NCI-H1436 (cell line): Measurements from ENCODE around the gene APC2.
"Not testable (repeated sequence)": the region's sequence is repeated elsewhere in the genome, so short reads cannot be mapped to it uniquely, and the experiment has no call there.

ENCODE experiments used
- DNase-seq: peaks from one replicate; lab custom pipeline; 2025; lab: John Stamatoyannopoulos, UW

Gene APC2

GRCh38 chr19:1428738-1429391 lies 21.1 kb upstream of the APC2 start:
- DNase-seq = no peak

- no peak for DNase-seq
These were observed 20.2 kb upstream of the APC2 start for GRCh38 chr19:1429750-1430149.

GRCh38 chr19:1430246-1430645 lies 19.7 kb upstream of the APC2 start:
- DNase-seq = no peak

- no peak for DNase-seq
These were observed 18.0 kb upstream of the APC2 start for GRCh38 chr19:1431759-1432506.

- DNase-seq = no peak
These were observed 17.4 kb upstream of the APC2 start for GRCh38 chr19:1432507-1432887.

- DNase-seq = no peak
These were observed 16.5 kb upstream of the APC2 start for GRCh38 chr19:1433119-1434039.

GRCh38 chr19:1434040-1434366 lies 15.9 kb upstream of the APC2 start:
- no peak for DNase-seq

- DNase-seq = no peak
These were observed 15.3 kb upstream of the APC2 start for GRCh38 chr19:1434577-1435060.

- DNase-seq = no peak
These were observed 14.4 kb upstream of the APC2 start for GRCh38 chr19:1435378-1435989.

GRCh38 chr19:1437609-1438008 lies 12.3 kb upstream of the APC2 start:
- DNase-seq = no peak

GRCh38 chr19:1438035-1438932 lies 11.6 kb upstream of the APC2 start, which contains the start of gene RPS15:
RPS15 (plus strand) TSS chr19:1438396; CDS start chr19:1438426, 30 bp downstream.
- DNase-seq = peak; percentile 95

GRCh38 chr19:1438933-1439354 lies 11.0 kb upstream of the APC2 start:
- DNase-seq = no peak

GRCh38 chr19:1439525-1440417 lies 10.2 kb upstream of the APC2 start:
- not testable (repeated sequence) for DNase-seq

- no peak for DNase-seq
These were observed 9.5 kb upstream of the APC2 start for GRCh38 chr19:1440418-1440801.

GRCh38 chr19:1441022-1441426 lies 8.9 kb upstream of the APC2 start:
- DNase-seq = no peak

- DNase-seq = no peak
These were observed 8.1 kb upstream of the APC2 start for GRCh38 chr19:1441677-1442438.

- peak; percentile 68 for DNase-seq
These were observed 4.6 kb upstream of the APC2 start for GRCh38 chr19:1445185-1445931.

GRCh38 chr19:1445932-1446712 lies 3.8 kb upstream of the APC2 start:
- peak; percentile 69 for DNase-seq
